GM19438 (cell line): Measurements from ENCODE around the gene TBRG4.

Source experiments
- ATAC-seq: cut with Tn5 transposase; IDR thresholded peaks from one replicate; pipeline ENCODE4 v1.9.1; 2021; ENCODE audit warnings: low read depth; ENCODE audit not compliant: unreplicated experiment

The TBRG4 gene

GRCh38 chr7:45146531-45147379, 35.3 kb upstream of the TBRG4 start:
- ATAC-seq = no peak

GRCh38 chr7:45145881-45146280, 34.4 kb upstream of the TBRG4 start:
- ATAC-seq = no peak

- ATAC-seq = no peak
These were observed 32.1 kb upstream of the TBRG4 start for GRCh38 chr7:45143616-45144015.

- no peak for ATAC-seq
These were observed 29.3 kb upstream of the TBRG4 start for GRCh38 chr7:45140827-45141226.

GRCh38 chr7:45138433-45139267, 27.2 kb upstream of the TBRG4 start:
- ATAC-seq = no peak

GRCh38 chr7:45136106-45137060, 24.9 kb upstream of the TBRG4 start:
- no peak for ATAC-seq

GRCh38 chr7:45133877-45134276, 22.4 kb upstream of the TBRG4 start:
- no peak for ATAC-seq

- no peak for ATAC-seq
These were observed 21.9 kb upstream of the TBRG4 start for GRCh38 chr7:45133352-45133751.

GRCh38 chr7:45132708-45133320, 21.3 kb upstream of the TBRG4 start:
- ATAC-seq = no peak

GRCh38 chr7:45131891-45132290, 20.4 kb upstream of the TBRG4 start:
- no peak for ATAC-seq

GRCh38 chr7:45130910-45131309, 19.4 kb upstream of the TBRG4 start:
- no peak for ATAC-seq

GRCh38 chr7:45129906-45130305, 18.4 kb upstream of the TBRG4 start:
- ATAC-seq = no peak

- ATAC-seq = no peak
These were observed 17.8 kb upstream of the TBRG4 start for GRCh38 chr7:45129181-45129800.

GRCh38 chr7:45126920-45127319, 15.4 kb upstream of the TBRG4 start:
- no peak for ATAC-seq

GRCh38 chr7:45126201-45126600, 14.7 kb upstream of the TBRG4 start:
- no peak for ATAC-seq

- ATAC-seq = no peak
These were observed 13.9 kb upstream of the TBRG4 start for GRCh38 chr7:45125193-45125904.

GRCh38 chr7:45123913-45124710, 12.6 kb upstream of the TBRG4 start:
- no peak for ATAC-seq
